HCT116 (cell line): ENCODE measurements around the gene PGLYRP3. TPM values are rescaled to one million over a fixed set of nuclear protein-coding genes. Genes with fewer than 3 reads are reported as not detected.

Experiments used
- ATAC-seq: fragments of 200-7000 bp; cut with Tn5 transposase; 2 replicates; pipeline ENCODE4 v1.9.1; 2020; ENCODE audit warnings: mild to moderate bottlenecking, moderate library complexity
- BruUV-seq: library from RNA; stranded (reverse); fragments of 400-500 nt; replicated peaks from 2 replicates; lab custom pipeline; 2021; lab: Mats Ljungman, UMichigan
- CTCF ChIA-PET: fragments of 300-600 bp; sonication (Branson Sonifier 250); formaldehyde crosslinking; loops from one replicate; lab custom pipeline; 2021; ENCODE audit warnings: antibody characterized with exemption; lab: Charles Lee
- POLR2A ChIA-PET: fragments of 300-600, 350-600 bp; sonication (Branson Sonifier 250); formaldehyde crosslinking; loops from one replicate; lab custom pipeline; 2021; ENCODE audit warnings: antibody characterized with exemption; lab: Charles Lee
- RAD21 ChIA-PET, 2 experiments: fragments of 300-600 bp; sonication (Branson Sonifier 250); formaldehyde crosslinking; loops; one replicate each; lab custom pipeline; 2023; ENCODE audit warnings: low total read pairs in 2 of 2; ENCODE audit not compliant: uncharacterized antibody in 2 of 2, unreplicated experiment in 2 of 2, low non-redundant PET in 1 of 2; lab: Charles Lee
- DNase-seq: peaks from one replicate; pipeline ENCODE4 v3.0.0-alpha.2; 2010; ENCODE audit warnings: low read depth, low spot score
- H2AFZ ChIP-seq: fragments of 200-600 bp; shearing (Covaris generic), sonication (generic); 2 replicates; pipeline ENCODE4 v1.6.1; 2017; ENCODE audit warnings: low read depth, mixed run types, mixed read lengths, antibody characterized with exemption, low read length; ENCODE audit not compliant: poor library complexity, severe bottlenecking
- H3K27ac ChIP-seq: 2 replicates; pipeline ENCODE4 v1.5.1; 2012; ENCODE audit warnings: low read depth, low read length
- H3K27me3 ChIP-seq: fragments of 200-600 bp; sonication (generic); 2 replicates; pipeline ENCODE4 v1.6.1; 2016; ENCODE audit warnings: mixed run types, low read length, mixed read lengths; ENCODE audit not compliant: insufficient read depth
- H3K36me3 ChIP-seq, 2 experiments: fragments of 200-500 bp in 1 of 2; fragments of 200-600 bp in 1 of 2; sonication (Bioruptor generic) in 1 of 2; sonication (generic) in 1 of 2; 2 replicates each; pipeline versions ENCODE4 v1.5.1 to v1.6.1; 2014 to 2016; ENCODE audit warnings: low read length in 2 of 2, inconsistent platforms in 1 of 2, mixed read lengths in 1 of 2, mixed run types in 1 of 2; ENCODE audit not compliant: insufficient read depth in 2 of 2, control insufficient read depth in 1 of 2
- H3K4me1 ChIP-seq, 2 experiments: fragments of 200-600 bp in 1 of 2; sonication (generic) in 1 of 2; 2 replicates each; pipeline versions ENCODE4 v1.5.1 to v1.6.1; 2012 to 2017; ENCODE audit warnings: low read length in 2 of 2, inconsistent platforms in 1 of 2, mild to moderate bottlenecking in 1 of 2, mixed read lengths in 1 of 2, mixed run types in 1 of 2, moderate library complexity in 1 of 2; ENCODE audit not compliant: insufficient read depth in 2 of 2, control insufficient read depth in 1 of 2
- H3K4me2 ChIP-seq: fragments of 200-600 bp; sonication (generic); 2 replicates; pipeline ENCODE4 v1.6.1; 2017; ENCODE audit warnings: mixed run types, low read length, mixed read lengths
- H3K4me3 ChIP-seq, 2 experiments: fragments of 200-600 bp in 1 of 2; sonication (generic) in 1 of 2; replicated peaks in 1 of 2; 2 replicates each; pipeline ENCODE4 v1.5.1; 2011 to 2016; ENCODE audit warnings: low read length in 2 of 2, control low read depth in 1 of 2, low read depth in 1 of 2, mild to moderate bottlenecking in 1 of 2, mixed read lengths in 1 of 2, mixed run types in 1 of 2
- H3K79me2 ChIP-seq: fragments of 200-600 bp; sonication (generic); 2 replicates; pipeline ENCODE4 v1.6.1; 2017; ENCODE audit warnings: mild to moderate bottlenecking, mixed run types, low read length, moderate library complexity, mixed read lengths; ENCODE audit not compliant: insufficient read depth
- H3K9ac ChIP-seq: fragments of 200-600 bp; sonication (generic); 2 replicates; pipeline ENCODE4 v1.6.1; 2016; ENCODE audit warnings: low read length, mixed read lengths
- H3K9me2 ChIP-seq: fragments of 200-600 bp; sonication (generic), shearing (Covaris generic); 2 replicates; pipeline ENCODE4 v1.6.1; 2017; ENCODE audit warnings: mixed run types, mild to moderate bottlenecking, moderate library complexity; ENCODE audit not compliant: insufficient read depth
- H3K9me3 ChIP-seq, 2 experiments: fragments of 200-500 bp in 1 of 2; fragments of 200-600 bp in 1 of 2; sonication (Bioruptor generic) in 1 of 2; sonication (generic) in 1 of 2; 2 replicates each; pipeline ENCODE4 v1.6.1; 2014 to 2017; ENCODE audit warnings: low read length in 2 of 2, mixed read lengths in 2 of 2, inconsistent platforms in 1 of 2, low read depth in 1 of 2, mild to moderate bottlenecking in 1 of 2, mixed run types in 1 of 2, moderate library complexity in 1 of 2; ENCODE audit not compliant: control insufficient read depth in 1 of 2, insufficient read depth in 1 of 2
- H4K20me1 ChIP-seq: fragments of 200-600 bp; sonication (generic), shearing (Covaris generic); 2 replicates; pipeline ENCODE4 v1.6.1; 2017; ENCODE audit warnings: mixed run types, mild to moderate bottlenecking, moderate library complexity; ENCODE audit not compliant: insufficient read depth
- ATF3 ChIP-seq: IDR thresholded peaks from 2 replicates; pipeline ENCODE4 v1.6.1; 2012
- EGR1 ChIP-seq: IDR thresholded peaks from 2 replicates; pipeline ENCODE4 v1.6.1; 2012; ENCODE audit warnings: low read depth
- ELF1 ChIP-seq: IDR thresholded peaks from 2 replicates; pipeline ENCODE4 v1.6.1; 2012; ENCODE audit warnings: low read depth, borderline replicate concordance
- EZH2 ChIP-seq: fragments of 200-600 bp; sonication (generic); IDR thresholded peaks from 2 replicates; pipeline ENCODE4 v1.6.1; 2017; ENCODE audit warnings: antibody characterized with exemption, mixed run types
- EZH2phosphoT487 ChIP-seq: fragments of 200-600 bp; IDR thresholded peaks from 2 replicates; pipeline ENCODE4 v1.6.1; 2018; ENCODE audit warnings: antibody characterized with exemption, borderline replicate concordance
- FOSL1 ChIP-seq: IDR thresholded peaks from 2 replicates; pipeline ENCODE4 v1.6.1; 2012; ENCODE audit warnings: low read depth
- JUND ChIP-seq: IDR thresholded peaks from 2 replicates; pipeline ENCODE4 v1.6.1; 2012
- MAX ChIP-seq: IDR thresholded peaks from 2 replicates; pipeline ENCODE4 v1.6.1; 2012
- POLR2A ChIP-seq: IDR thresholded peaks from 2 replicates; pipeline ENCODE4 v1.7.0; 2011; ENCODE audit warnings: borderline replicate concordance; ENCODE audit not compliant: insufficient read depth, insufficient read length; ENCODE audit errors: extremely low read depth
- POLR2AphosphoS5 ChIP-seq: IDR thresholded peaks from 2 replicates; pipeline ENCODE4 v1.6.1; 2011; ENCODE audit warnings: mild to moderate bottlenecking, low read depth, low read length, moderate library complexity
- RAD21 ChIP-seq: IDR thresholded peaks from 2 replicates; pipeline ENCODE4 v1.6.1; 2012; ENCODE audit warnings: low read depth, mild to moderate bottlenecking
- REST ChIP-seq: IDR thresholded peaks from 2 replicates; pipeline ENCODE4 v1.6.1; 2012; ENCODE audit warnings: low read depth
- SIN3A ChIP-seq: IDR thresholded peaks from 2 replicates; pipeline ENCODE4 v1.6.1; 2012; ENCODE audit warnings: low read depth
- SP1 ChIP-seq: IDR thresholded peaks from 2 replicates; pipeline ENCODE4 v1.6.1; 2012; ENCODE audit warnings: low read depth
- TCF7L2 ChIP-seq: IDR thresholded peaks from 2 replicates; pipeline ENCODE4 v1.7.0; 2011; ENCODE audit warnings: borderline replicate concordance, inconsistent platforms; ENCODE audit not compliant: insufficient read depth, insufficient read length; ENCODE audit errors: extremely low read depth
- YY1 ChIP-seq: IDR thresholded peaks from 2 replicates; pipeline ENCODE4 v1.6.1; 2011; ENCODE audit warnings: low read length, low read depth, moderate library complexity, mild to moderate bottlenecking; ENCODE audit not compliant: insufficient replicate concordance; ENCODE audit errors: extremely low read depth
- intact Hi-C: fragments of 100-400 bp; cut with micrococcal nuclease; formaldehyde crosslinking; loops from 2 replicates; pipeline ENCODE4 v1.10.0; 2022
- total RNA-seq: library from RNA; stranded (reverse); gene quantifications from one replicate; pipeline ENCODE4 v1.2.1, GENCODE V29; 2021; ENCODE audit not compliant: unreplicated experiment

PGLYRP3 gene
- total RNA-seq, 1 experiment from 2014 or later = not detected

GRCh38 chr1:153343040-153343681 is 30.4 kb upstream of the PGLYRP3 start:
- RAD21 ChIA-PET = no interaction called here
- Histone ChIP-seq H4K20me1 (no peaks in the 10 kb centered on the region), H3K4me3 (no peak overlapping the region), H3K36me3 (no peaks in the 10 kb centered on the region), H3K4me1 (no peaks in the 10 kb centered on the region), H3K9me3 (no peaks in the 10 kb centered on the region), H3K4me2 (no peak overlapping the region), H3K9ac (no peak overlapping the region), H3K79me2 (no peaks in the 10 kb centered on the region), H3K27ac (no peak overlapping the region), H2AFZ (no peak overlapping the region), H3K9me2 (no peaks in the 10 kb centered on the region), H3K27me3 (peaks cover 43% of the 10 kb centered on the region)
- BruUV-seq = no TSS peak
- ATAC-seq (no peak), DNase-seq (no peak)
- TF ChIP-seq POLR2AphosphoS5 (no peak), RAD21 (no peak), MAX (no peak), EGR1 (no peak), ELF1 (no peak)
- POLR2A ChIA-PET = no interaction called here
- intact Hi-C loops = no loop called here
- CTCF ChIA-PET = interaction anchor here (0.7 to 1.6 kb wide), 3 partner anchors 9 to 10 kb away, joined by 3 to 6 read pairs (median 3); no protein-coding TSS in a partner anchor

- intact Hi-C loops = no loop called here
- RAD21 ChIA-PET = no interaction called here
- Histone ChIP-seq H4K20me1 (no peaks in the 10 kb centered on the region), H3K27me3 (peaks cover 43% of the 10 kb centered on the region), H3K27ac (no peak overlapping the region), H3K4me1 (no peaks in the 10 kb centered on the region), H3K36me3 (no peaks in the 10 kb centered on the region), H3K4me2 (no peak overlapping the region), H3K9me2 (no peaks in the 10 kb centered on the region), H3K9ac (no peak overlapping the region), H3K9me3 (no peaks in the 10 kb centered on the region), H2AFZ (no peak overlapping the region), H3K4me3 (no peak overlapping the region), H3K79me2 (no peaks in the 10 kb centered on the region)
- CTCF ChIA-PET = interaction anchor here (1.6 kb wide), 1 partner anchor 11 kb away, joined by 6 read pairs; no protein-coding TSS in a partner anchor
- no peak for ATAC-seq
- DNase-seq = no peak
- BruUV-seq = no TSS peak
- POLR2A ChIA-PET = no interaction called here
- no peak for TF ChIP-seq REST
- no peak for TF ChIP-seq SP1
- TF ChIP-seq POLR2AphosphoS5 = no peak
- TF ChIP-seq YY1 = no peak
- TF ChIP-seq SIN3A = no peak
- TF ChIP-seq JUND = no peak
- no peak for TF ChIP-seq TCF7L2
- no peak for TF ChIP-seq EZH2
- no peak for TF ChIP-seq POLR2A
- TF ChIP-seq FOSL1 = no peak
- no peak for TF ChIP-seq EZH2phosphoT487
- TF ChIP-seq ATF3 = no peak
These were observed 29.4 kb upstream of the PGLYRP3 start for GRCh38 chr1:153342178-153342577.
